Loucy (cell line): ENCODE data around the gene RAD51B.

Experiments used
- EZH2phosphoT487 ChIP-seq: fragments of 200-600 bp; IDR thresholded peaks from 2 replicates; pipeline ENCODE4 v1.6.1; 2018; ENCODE audit warnings: antibody characterized with exemption, mild to moderate bottlenecking, moderate library complexity, borderline replicate concordance
- TF ChIP-seq, protein P1 (sequence below): fragments of 200-600 bp; sonication (generic); conservative IDR thresholded peaks from 2 replicates; pipeline ENCODE4 v1.5.1; 2014; ENCODE audit warnings: mild to moderate bottlenecking, antibody characterized with exemption, low read length

DNA sequence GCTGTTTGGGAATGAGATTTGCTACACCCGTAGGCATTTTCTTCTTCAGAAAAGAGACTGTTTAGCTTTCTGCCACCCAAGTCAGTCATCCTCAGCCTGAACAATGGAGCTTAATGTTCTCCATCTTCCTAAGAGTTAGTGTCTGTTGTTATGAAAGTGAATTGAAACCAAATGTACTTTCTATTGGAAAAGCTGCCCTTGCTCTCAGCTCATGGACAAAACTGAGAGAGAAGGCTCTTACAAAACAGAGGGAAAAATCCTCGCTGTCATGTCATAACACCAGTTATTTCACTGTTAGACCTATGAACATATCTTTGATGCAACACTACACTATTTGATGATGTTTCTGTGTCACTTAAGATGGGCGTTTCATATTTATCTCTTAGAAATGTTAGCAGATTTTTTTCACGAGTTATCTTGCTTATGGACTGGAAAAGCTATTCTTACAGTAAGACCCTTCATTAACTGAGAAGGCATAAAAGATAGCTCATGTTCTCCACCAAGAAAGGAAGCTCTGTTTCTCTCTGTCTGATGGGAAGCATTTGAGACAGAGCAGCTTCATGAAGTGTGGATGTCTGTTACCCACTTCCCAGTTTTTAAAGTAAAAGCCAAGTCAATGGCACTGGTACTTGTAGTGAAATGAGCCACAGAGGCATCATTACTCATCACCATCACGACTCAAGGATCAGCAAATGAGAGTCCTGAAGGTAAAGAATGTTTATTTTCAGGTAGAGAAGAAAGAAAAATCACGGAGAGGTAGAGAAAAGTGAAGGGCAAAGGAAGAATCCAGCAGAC, 489.3 kb downstream of the RAD51B start:
- TF ChIP-seq, protein P1, sequence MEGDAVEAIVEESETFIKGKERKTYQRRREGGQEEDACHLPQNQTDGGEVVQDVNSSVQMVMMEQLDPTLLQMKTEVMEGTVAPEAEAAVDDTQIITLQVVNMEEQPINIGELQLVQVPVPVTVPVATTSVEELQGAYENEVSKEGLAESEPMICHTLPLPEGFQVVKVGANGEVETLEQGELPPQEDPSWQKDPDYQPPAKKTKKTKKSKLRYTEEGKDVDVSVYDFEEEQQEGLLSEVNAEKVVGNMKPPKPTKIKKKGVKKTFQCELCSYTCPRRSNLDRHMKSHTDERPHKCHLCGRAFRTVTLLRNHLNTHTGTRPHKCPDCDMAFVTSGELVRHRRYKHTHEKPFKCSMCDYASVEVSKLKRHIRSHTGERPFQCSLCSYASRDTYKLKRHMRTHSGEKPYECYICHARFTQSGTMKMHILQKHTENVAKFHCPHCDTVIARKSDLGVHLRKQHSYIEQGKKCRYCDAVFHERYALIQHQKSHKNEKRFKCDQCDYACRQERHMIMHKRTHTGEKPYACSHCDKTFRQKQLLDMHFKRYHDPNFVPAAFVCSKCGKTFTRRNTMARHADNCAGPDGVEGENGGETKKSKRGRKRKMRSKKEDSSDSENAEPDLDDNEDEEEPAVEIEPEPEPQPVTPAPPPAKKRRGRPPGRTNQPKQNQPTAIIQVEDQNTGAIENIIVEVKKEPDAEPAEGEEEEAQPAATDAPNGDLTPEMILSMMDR: no peak
- no peak for TF ChIP-seq EZH2phosphoT487
